Measurements from ENCODE around the gene ST6GALNAC6. TPM values are rescaled to one million over a fixed set of nuclear protein-coding genes. Genes with fewer than 3 reads are reported as not detected.

Gene ST6GALNAC6
- total and polyA plus RNA-seq, 4 donors = 28.3 to 59.8 (median 48.6) TPM

DNA sequence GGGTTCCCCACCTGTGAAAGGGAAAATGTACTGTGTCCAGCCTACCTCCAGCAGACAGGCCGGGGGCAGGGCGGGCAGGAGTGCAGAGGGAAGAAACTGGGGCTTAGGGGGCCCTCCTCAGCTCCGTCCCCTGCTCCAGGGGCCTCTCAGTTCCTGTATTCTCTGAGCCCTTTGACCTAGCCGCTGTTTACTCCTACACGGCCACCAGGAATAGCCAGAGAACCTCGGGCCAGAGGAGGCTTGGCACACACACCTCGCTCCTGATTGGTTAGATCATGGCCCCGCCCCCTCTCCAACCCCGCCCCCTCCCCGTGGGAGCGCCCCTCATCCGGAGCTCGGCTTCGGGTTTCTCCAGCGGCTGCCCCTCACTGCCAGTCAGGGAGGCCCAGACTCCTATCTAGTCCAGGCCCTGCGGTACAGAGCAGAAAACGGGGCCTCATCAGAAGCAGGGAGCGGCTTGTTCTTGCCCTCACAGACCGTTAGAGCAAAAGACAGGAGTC, 2.2 kb downstream of the ST6GALNAC6 start:
- WGBS, 2 donors = 15 to 20% methylated on average over 18 to 19 of the region's 19 CpGs
- no peak overlapping the region for H3K9ac ChIP-seq (ENCODE audit: insufficient read depth in 1 of 2, low read length in 2 of 2)
- peak; percentile 87 to 94 (median 93) for DNase-seq
- no peak overlapping the region for H3K4me3 ChIP-seq
- no peaks in the 10 kb centered on the region for H3K27me3 ChIP-seq (ENCODE audit: control insufficient read depth in 3 of 3, insufficient read depth in 3 of 3, low read length in 2 of 3)
- peak; percentile 63 for ATAC-seq (ENCODE audit: insufficient read depth, low FRiP score)
- peak overlapping the region; percentile 81 to 90 for H3K27ac ChIP-seq (ENCODE audit: low read depth in 1 of 2, low read length in 1 of 2)
- peaks cover 15 to 40% (median 34%) of the 10 kb centered on the region in 4 donors for H3K36me3 ChIP-seq (ENCODE audit: control insufficient read depth in 4 of 4, insufficient read depth in 4 of 4, low read length in 4 of 4)
- peaks cover 4 to 25% (median 11%) of the 10 kb centered on the region in 5 donors for H3K4me1 ChIP-seq (ENCODE audit: control insufficient read depth in 5 of 5, insufficient read depth in 5 of 5, low read length in 5 of 5)
- H3K9me3 ChIP-seq (ENCODE audit: control insufficient read depth in 4 of 4, insufficient read depth in 3 of 4, low read length in 3 of 4) = peaks cover 0 to 11% (median 6%) of the 10 kb centered on the region in 4 donors
- TF ChIP-seq, protein P1, sequence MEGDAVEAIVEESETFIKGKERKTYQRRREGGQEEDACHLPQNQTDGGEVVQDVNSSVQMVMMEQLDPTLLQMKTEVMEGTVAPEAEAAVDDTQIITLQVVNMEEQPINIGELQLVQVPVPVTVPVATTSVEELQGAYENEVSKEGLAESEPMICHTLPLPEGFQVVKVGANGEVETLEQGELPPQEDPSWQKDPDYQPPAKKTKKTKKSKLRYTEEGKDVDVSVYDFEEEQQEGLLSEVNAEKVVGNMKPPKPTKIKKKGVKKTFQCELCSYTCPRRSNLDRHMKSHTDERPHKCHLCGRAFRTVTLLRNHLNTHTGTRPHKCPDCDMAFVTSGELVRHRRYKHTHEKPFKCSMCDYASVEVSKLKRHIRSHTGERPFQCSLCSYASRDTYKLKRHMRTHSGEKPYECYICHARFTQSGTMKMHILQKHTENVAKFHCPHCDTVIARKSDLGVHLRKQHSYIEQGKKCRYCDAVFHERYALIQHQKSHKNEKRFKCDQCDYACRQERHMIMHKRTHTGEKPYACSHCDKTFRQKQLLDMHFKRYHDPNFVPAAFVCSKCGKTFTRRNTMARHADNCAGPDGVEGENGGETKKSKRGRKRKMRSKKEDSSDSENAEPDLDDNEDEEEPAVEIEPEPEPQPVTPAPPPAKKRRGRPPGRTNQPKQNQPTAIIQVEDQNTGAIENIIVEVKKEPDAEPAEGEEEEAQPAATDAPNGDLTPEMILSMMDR (IDR thresholded peaks at IDR 0.05; ENCODE audit: control extremely low read depth, extremely low read depth) = no peak

DNA sequence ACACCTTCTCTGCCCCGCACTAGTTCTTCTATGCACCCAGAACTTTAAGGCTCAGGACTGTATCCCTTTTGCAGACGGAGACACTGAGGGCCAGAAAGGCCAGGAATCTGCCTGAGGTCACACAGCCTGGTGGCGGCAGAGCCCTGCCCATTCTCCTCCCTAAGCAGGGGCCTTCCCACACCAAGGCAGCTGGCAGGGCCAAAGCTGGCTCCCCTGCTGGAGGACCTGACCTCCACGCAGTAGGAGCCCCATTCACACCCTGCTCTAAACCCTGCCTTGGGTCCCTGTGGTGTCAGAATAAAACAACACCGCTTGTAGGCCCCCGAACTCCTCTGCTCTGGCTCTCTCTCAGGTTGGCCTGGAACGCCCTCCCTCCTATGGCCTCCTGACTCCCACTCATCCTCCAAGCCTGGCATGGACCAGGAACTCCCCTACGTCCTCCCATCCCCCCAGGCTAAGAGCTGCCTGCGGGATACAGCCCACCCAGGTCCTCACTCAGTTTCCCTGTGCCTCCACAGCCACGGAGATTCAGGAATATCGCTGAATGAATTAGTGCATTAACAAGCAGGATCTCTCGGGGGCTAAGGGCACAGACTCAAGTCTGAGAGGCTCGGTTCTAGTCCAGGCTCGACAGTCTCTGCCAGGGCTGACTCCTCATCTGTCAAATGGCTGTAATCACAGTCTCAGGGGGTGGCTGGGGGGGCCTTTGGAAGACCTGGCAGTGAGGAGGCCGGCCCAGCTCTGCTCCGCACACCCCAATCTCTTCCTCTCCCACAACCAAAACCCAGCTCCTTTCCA, 2.8 kb downstream of the ST6GALNAC6 start:
- Histone ChIP-seq H3K4me3 (no peak overlapping the region), H3K36me3 (ENCODE audit: control insufficient read depth in 4 of 4, insufficient read depth in 4 of 4, low read length in 4 of 4) (peaks cover 15 to 40% (median 34%) of the 10 kb centered on the region in 4 donors), H3K4me1 (ENCODE audit: control insufficient read depth in 5 of 5, insufficient read depth in 5 of 5, low read length in 5 of 5) (peaks cover 4 to 25% (median 11%) of the 10 kb centered on the region in 5 donors), H3K27me3 (ENCODE audit: control insufficient read depth in 3 of 3, insufficient read depth in 3 of 3, low read length in 2 of 3) (no peaks in the 10 kb centered on the region), H3K9me3 (ENCODE audit: control insufficient read depth in 4 of 4, insufficient read depth in 3 of 4, low read length in 3 of 4) (peaks cover 0 to 11% (median 6%) of the 10 kb centered on the region in 4 donors), H3K27ac (ENCODE audit: low read depth in 1 of 2, low read length in 1 of 2) (peak overlapping the region; percentile 66 to 80), H3K9ac (ENCODE audit: insufficient read depth in 1 of 2, low read length in 2 of 2) (no peak overlapping the region)
- DNase-seq = peak in 2 of 3 donors; percentile 31 to 69
- ATAC-seq (ENCODE audit: insufficient read depth, low FRiP score) = no peak
- WGBS, 2 donors = 68 to 78% methylated on average over 16 of the region's 16 CpGs
- TF ChIP-seq, protein P1 (IDR thresholded peaks at IDR 0.05; ENCODE audit: control extremely low read depth, extremely low read depth) = no peak

DNA sequence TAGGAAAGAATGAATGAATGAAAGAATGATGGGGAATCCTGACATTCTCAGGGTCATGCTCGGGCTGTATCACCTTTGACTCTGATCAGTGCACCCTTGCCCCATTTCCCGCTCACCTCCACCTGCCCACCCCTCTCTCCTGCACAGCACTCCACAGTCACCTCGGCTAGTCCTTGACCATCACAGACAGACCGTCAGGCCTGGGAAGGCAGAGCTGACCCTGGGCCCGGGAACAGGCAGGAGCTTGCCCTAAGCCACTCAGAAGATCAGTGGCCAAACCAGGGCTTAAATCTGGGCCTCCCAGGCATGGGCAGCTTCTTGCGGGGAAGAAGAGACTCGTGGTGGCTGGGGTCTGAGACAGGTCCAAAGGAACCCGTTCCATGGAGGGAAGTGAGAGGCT, 3.6 kb downstream of the ST6GALNAC6 start:
- no peak for DNase-seq
- TF ChIP-seq, protein P1 (IDR thresholded peaks at IDR 0.05; ENCODE audit: control extremely low read depth, extremely low read depth) = no peak
- Histone ChIP-seq H3K27me3 (ENCODE audit: control insufficient read depth in 3 of 3, insufficient read depth in 3 of 3, low read length in 2 of 3) (no peaks in the 10 kb centered on the region), H3K4me1 (ENCODE audit: control insufficient read depth in 5 of 5, insufficient read depth in 5 of 5, low read length in 5 of 5) (peaks cover 4 to 25% (median 8%) of the 10 kb centered on the region in 5 donors), H3K4me3 (no peak overlapping the region), H3K36me3 (ENCODE audit: control insufficient read depth in 4 of 4, insufficient read depth in 4 of 4, low read length in 4 of 4) (peaks cover 15 to 40% (median 36%) of the 10 kb centered on the region in 4 donors), H3K9ac (ENCODE audit: insufficient read depth in 1 of 2, low read length in 2 of 2) (no peak overlapping the region), H3K27ac (ENCODE audit: low read depth in 1 of 2, low read length in 1 of 2) (no peak overlapping the region), H3K9me3 (ENCODE audit: control insufficient read depth in 4 of 4, insufficient read depth in 3 of 4, low read length in 3 of 4) (peaks cover 0 to 11% (median 6%) of the 10 kb centered on the region in 4 donors)
- WGBS, 2 donors = 95 to 96% methylated on average over 8 of the region's 8 CpGs
- ATAC-seq (ENCODE audit: insufficient read depth, low FRiP score) = no peak
